CD4-positive, alpha-beta memory T cell (primary cell): ENCODE measurements around the gene PTPRU. TPM values are rescaled to one million over a fixed set of nuclear protein-coding genes. Genes with fewer than 3 reads are reported as not detected.

ENCODE experiments used
- CTCF ChIA-PET: fragments of 350-600 bp; sonication (Branson Sonifier 250); formaldehyde crosslinking; loops from one replicate; lab custom pipeline; 2021; ENCODE audit warnings: inconsistent platforms; ENCODE audit not compliant: partially characterized antibody; lab: Charles Lee
- POLR2A ChIA-PET: fragments of 350-600 bp; sonication (Branson Sonifier 250); formaldehyde crosslinking; loops from one replicate; lab custom pipeline; 2021; ENCODE audit not compliant: partially characterized antibody; lab: Charles Lee
- DNase-seq, 5 donors: peaks; one replicate each; pipeline versions ENCODE4 v3.0.0 to v3.0.0-alpha.2; 2020 to 2022; ENCODE audit warnings: mixed read lengths in 1 of 5
- H3K27ac ChIP-seq: one replicate; pipeline ENCODE4 v1.7.0; 2013; ENCODE audit warnings: low read depth, low read length
- H3K27me3 ChIP-seq: 2 replicates; pipeline ENCODE4 v1.7.0; 2013; ENCODE audit warnings: mild to moderate bottlenecking, low read length, moderate library complexity; ENCODE audit not compliant: insufficient read depth
- H3K36me3 ChIP-seq: 2 replicates; pipeline ENCODE4 v1.7.0; 2013; ENCODE audit warnings: mild to moderate bottlenecking, low read length, moderate library complexity; ENCODE audit not compliant: insufficient read depth
- H3K4me1 ChIP-seq: 2 replicates; pipeline ENCODE4 v1.7.0; 2013; ENCODE audit warnings: mild to moderate bottlenecking, low read length, moderate library complexity; ENCODE audit not compliant: insufficient read depth
- H3K4me3 ChIP-seq, 2 donors: one replicate each; pipeline ENCODE4 v1.7.0; 2013; ENCODE audit warnings: low read length in 2 of 2, mild to moderate bottlenecking in 1 of 2
- H3K9me3 ChIP-seq, 2 donors: one replicate each; pipeline ENCODE4 v1.7.0; 2013; ENCODE audit warnings: low read length in 2 of 2, control low read depth in 1 of 2; ENCODE audit not compliant: control insufficient read depth in 1 of 2
- H3K27ac Mint-ChIP-seq, 7 donors: one replicate each; pipeline ENCODE4 v1.8.0; 2020 to 2021; ENCODE audit warnings: mixed read lengths in 7 of 7, mild to moderate bottlenecking in 6 of 7, inconsistent platforms in 3 of 7, moderate library complexity in 3 of 7
- H3K27me3 Mint-ChIP-seq, 2 donors: one replicate each; pipeline ENCODE4 v1.8.0; 2020 to 2021; ENCODE audit warnings: mixed read lengths in 2 of 2
- H3K36me3 Mint-ChIP-seq, 2 donors: one replicate each; pipeline ENCODE4 v1.8.0; 2020 to 2021; ENCODE audit warnings: mixed read lengths in 2 of 2, inconsistent platforms in 1 of 2, mild to moderate bottlenecking in 1 of 2
- H3K4me1 Mint-ChIP-seq, 4 donors: one replicate each; pipeline ENCODE4 v1.8.0; 2020 to 2021; ENCODE audit warnings: mixed read lengths in 4 of 4, mild to moderate bottlenecking in 1 of 4
- H3K4me3 Mint-ChIP-seq, 8 donors: one replicate each; pipeline ENCODE4 v1.8.0; 2020 to 2021; ENCODE audit warnings: mixed read lengths in 8 of 8, mild to moderate bottlenecking in 7 of 8, moderate library complexity in 6 of 8, inconsistent platforms in 3 of 8
- H3K9me3 Mint-ChIP-seq, 8 donors: one replicate each; pipeline ENCODE4 v1.8.0; 2020 to 2021; ENCODE audit warnings: mixed read lengths in 8 of 8, mild to moderate bottlenecking in 5 of 8, inconsistent platforms in 3 of 8, moderate library complexity in 1 of 8
- intact Hi-C: fragments of 100-400 bp; cut with micrococcal nuclease; formaldehyde crosslinking; loops from one replicate; pipeline ENCODE4 v1.15.1; 2023
- polyA plus RNA-seq, 2 donors: library from polyadenylated mRNA; unstranded; fragments of 300-500 nt; fragmentation: Illumina TruSeq; gene quantifications; one replicate each; pipeline ENCODE4 v1.2.3, GENCODE V29; 2021
- total RNA-seq, 2 experiments: library from RNA; stranded (reverse); gene quantifications; one replicate each; pipeline ENCODE4 v1.2.3, GENCODE V29; 2021

Gene PTPRU
- total and polyA plus RNA-seq, 4 experiments from 2014 or later: 0.38 TPM; not detected in 3

- ChIA-PET POLR2A (no interaction called here), CTCF (no interaction called here)
- H3K27me3 ChIP-seq: no peaks in the 10 kb centered on the region
- intact Hi-C loops: no loop called here
- no peak overlapping the region for H3K4me3 ChIP-seq
- Mint-ChIP-seq H3K4me3 (no peak overlapping the region), H3K27me3 (peaks cover 48 to 50% of the 10 kb centered on the region in 2 donors), H3K9me3 (peaks cover 0 to 2% (median 0%) of the 10 kb centered on the region in 8 donors), H3K36me3 (no peaks in the 10 kb centered on the region), H3K27ac (no peak overlapping the region), H3K4me1 (peaks cover 3 to 10% (median 5%) of the 10 kb centered on the region in 4 donors)
- no peak overlapping the region for H3K27ac ChIP-seq
- H3K4me1 ChIP-seq: peaks cover 6% of the 10 kb centered on the region
- DNase-seq: no peak
- no peaks in the 10 kb centered on the region for H3K9me3 ChIP-seq
- no peaks in the 10 kb centered on the region for H3K36me3 ChIP-seq
Measured at GRCh38 chr1:29264773-29265389, 28.6 kb downstream of the PTPRU start.

DNA sequence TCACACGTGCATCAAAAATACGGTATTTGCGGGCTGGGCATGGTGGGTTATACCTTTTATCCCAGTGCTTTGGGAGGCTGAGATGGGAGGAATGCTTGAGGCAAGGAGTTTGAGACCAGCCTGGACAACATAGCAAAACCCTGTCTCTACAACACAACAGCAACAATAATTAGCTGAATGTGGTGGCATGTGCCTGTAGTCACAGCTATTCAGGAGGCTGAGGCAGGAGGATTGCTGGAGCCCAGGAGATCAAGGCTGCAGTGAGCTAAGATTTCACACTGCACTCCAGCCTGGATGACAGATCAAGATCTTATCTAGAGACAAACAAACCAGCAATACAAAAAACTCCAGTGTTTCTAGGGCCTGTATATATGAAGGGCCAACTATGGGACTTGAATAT is 30.6 kb downstream of the PTPRU start:
- Mint-ChIP-seq H3K36me3 (no peaks in the 10 kb centered on the region), H3K27ac (no peak overlapping the region), H3K4me3 (no peak overlapping the region), H3K4me1 (no peaks in the 10 kb centered on the region), H3K27me3 (peaks cover 36 to 37% of the 10 kb centered on the region in 2 donors), H3K9me3 (peaks cover 0 to 2% (median 0%) of the 10 kb centered on the region in 8 donors)
- no peak overlapping the region for H3K4me3 ChIP-seq
- H3K36me3 ChIP-seq: no peaks in the 10 kb centered on the region
- POLR2A ChIA-PET: no interaction called here
- H3K4me1 ChIP-seq: no peaks in the 10 kb centered on the region
- CTCF ChIA-PET: no interaction called here
- intact Hi-C loops: no loop called here
- no peak overlapping the region for H3K27ac ChIP-seq
- no peak for DNase-seq
- no peaks in the 10 kb centered on the region for H3K9me3 ChIP-seq
- H3K27me3 ChIP-seq: no peaks in the 10 kb centered on the region

DNA sequence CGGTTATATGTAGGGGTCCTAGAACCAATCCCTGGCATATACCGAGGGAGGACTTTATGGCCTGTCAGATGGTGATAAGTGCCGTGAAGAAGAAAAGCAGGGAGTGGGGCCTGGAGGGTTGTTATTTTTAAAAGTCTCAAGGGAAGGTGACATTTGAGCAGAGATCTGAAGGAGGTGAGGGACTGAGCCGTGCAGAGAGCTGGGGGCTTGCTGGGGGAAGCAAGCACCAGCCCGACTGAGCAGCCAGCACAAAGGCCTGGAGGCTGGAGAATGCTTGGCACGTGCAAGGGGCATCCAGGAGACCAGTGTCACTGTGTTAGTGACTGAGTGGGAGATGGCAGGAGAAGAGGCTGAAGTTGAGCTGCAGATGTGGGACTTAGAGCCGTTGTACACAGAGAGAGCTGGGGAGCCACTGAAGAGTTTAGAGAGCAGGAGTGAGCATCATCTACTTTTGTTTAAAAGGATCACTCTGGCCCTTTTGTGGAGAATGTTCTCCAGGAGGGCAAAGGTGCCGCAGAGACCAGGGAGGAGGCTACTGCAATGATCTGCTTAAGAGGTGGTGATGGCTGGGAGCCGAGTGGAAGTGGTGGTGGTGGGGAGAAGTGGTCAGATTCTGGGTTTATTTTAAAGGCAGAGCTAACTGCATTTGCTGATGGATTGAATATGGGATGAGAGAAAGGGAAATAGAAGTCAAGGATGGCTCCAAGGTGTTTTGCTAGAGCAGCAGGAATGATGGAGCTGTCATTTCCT is 31.2 kb downstream of the PTPRU start:
- ChIA-PET POLR2A (no interaction called here), CTCF (no interaction called here)
- Mint-ChIP-seq H3K9me3 (peaks cover 0 to 2% (median 0%) of the 10 kb centered on the region in 8 donors), H3K4me3 (no peak overlapping the region), H3K27ac (no peak overlapping the region), H3K27me3 (peaks cover 35 to 39% of the 10 kb centered on the region in 2 donors), H3K4me1 (no peaks in the 10 kb centered on the region), H3K36me3 (no peaks in the 10 kb centered on the region)
- Histone ChIP-seq H3K27me3 (no peaks in the 10 kb centered on the region), H3K27ac (no peak overlapping the region), H3K4me3 (no peak overlapping the region), H3K9me3 (no peaks in the 10 kb centered on the region), H3K4me1 (no peaks in the 10 kb centered on the region), H3K36me3 (no peaks in the 10 kb centered on the region)
- DNase-seq: no peak
- intact Hi-C loops: no loop called here

- no peaks in the 10 kb centered on the region for H3K9me3 Mint-ChIP-seq
- Histone ChIP-seq H3K4me1 (no peaks in the 10 kb centered on the region), H3K36me3 (no peaks in the 10 kb centered on the region), H3K4me3 (no peak overlapping the region), H3K27me3 (no peaks in the 10 kb centered on the region), H3K27ac (no peak overlapping the region), H3K9me3 (no peaks in the 10 kb centered on the region)
- intact Hi-C loops: no loop called here
- ChIA-PET POLR2A (no interaction called here), CTCF (no interaction called here)
- no peak overlapping the region for H3K4me3 Mint-ChIP-seq
- no peak overlapping the region for H3K27ac Mint-ChIP-seq
- H3K27me3 Mint-ChIP-seq: peaks cover 33 to 36% of the 10 kb centered on the region in 2 donors
- no peaks in the 10 kb centered on the region for H3K4me1 Mint-ChIP-seq
- H3K36me3 Mint-ChIP-seq: no peaks in the 10 kb centered on the region
- no peak for DNase-seq
Measured at GRCh38 chr1:29269382-29269781, 33.1 kb downstream of the PTPRU start.

GRCh38 chr1:29270929-29271521 is 34.7 kb downstream of the PTPRU start:
- no peaks in the 10 kb centered on the region for H3K9me3 ChIP-seq
- H3K9me3 Mint-ChIP-seq: no peaks in the 10 kb centered on the region
- no peak overlapping the region for H3K4me3 ChIP-seq
- H3K27ac ChIP-seq: no peak overlapping the region
- no peaks in the 10 kb centered on the region for H3K36me3 Mint-ChIP-seq
- H3K4me1 ChIP-seq: no peaks in the 10 kb centered on the region
- ChIA-PET CTCF (no interaction called here), POLR2A (no interaction called here)
- H3K27me3 ChIP-seq: no peaks in the 10 kb centered on the region
- H3K4me1 Mint-ChIP-seq: no peaks in the 10 kb centered on the region
- H3K27me3 Mint-ChIP-seq: peaks cover 28 to 37% of the 10 kb centered on the region in 2 donors
- intact Hi-C loops: no loop called here
- no peak overlapping the region for H3K27ac Mint-ChIP-seq
- no peak for DNase-seq
- no peaks in the 10 kb centered on the region for H3K36me3 ChIP-seq
- no peak overlapping the region for H3K4me3 Mint-ChIP-seq

GRCh38 chr1:29271724-29272123 is 35.4 kb downstream of the PTPRU start:
- no peaks in the 10 kb centered on the region for H3K27me3 ChIP-seq
- H3K27me3 Mint-ChIP-seq: peaks cover 25 to 32% of the 10 kb centered on the region in 2 donors
- H3K4me3 Mint-ChIP-seq: no peak overlapping the region
- H3K27ac Mint-ChIP-seq: peak overlapping the region in 1 of 7 donors; percentile 19
- no peak overlapping the region for H3K4me3 ChIP-seq
- no peaks in the 10 kb centered on the region for H3K9me3 Mint-ChIP-seq
- no peak for DNase-seq
- intact Hi-C loops: no loop called here
- H3K4me1 Mint-ChIP-seq: no peaks in the 10 kb centered on the region
- ChIA-PET CTCF (no interaction called here), POLR2A (no interaction called here)
- no peaks in the 10 kb centered on the region for H3K36me3 ChIP-seq
- no peaks in the 10 kb centered on the region for H3K9me3 ChIP-seq
- H3K27ac ChIP-seq: no peak overlapping the region
- H3K36me3 Mint-ChIP-seq: no peaks in the 10 kb centered on the region
- no peaks in the 10 kb centered on the region for H3K4me1 ChIP-seq

GRCh38 chr1:29272147-29272907 is 36.0 kb downstream of the PTPRU start:
- no peak for DNase-seq
- intact Hi-C loops: no loop called here
- Mint-ChIP-seq H3K27me3 (peaks cover 20 to 28% of the 10 kb centered on the region in 2 donors), H3K36me3 (no peaks in the 10 kb centered on the region), H3K27ac (no peak overlapping the region), H3K4me1 (no peaks in the 10 kb centered on the region), H3K4me3 (no peak overlapping the region), H3K9me3 (no peaks in the 10 kb centered on the region)
- Histone ChIP-seq H3K4me3 (no peak overlapping the region), H3K27me3 (no peaks in the 10 kb centered on the region), H3K36me3 (no peaks in the 10 kb centered on the region), H3K27ac (no peak overlapping the region), H3K4me1 (no peaks in the 10 kb centered on the region), H3K9me3 (no peaks in the 10 kb centered on the region)
- POLR2A ChIA-PET: no interaction called here
- CTCF ChIA-PET: interaction anchor here (0.6 kb wide), 1 partner anchor 1539 kb away, joined by 3 read pairs; no protein-coding TSS in a partner anchor
